GM12801 (cell line): ENCODE results near the gene PIGN.

Source experiments
- TF ChIP-seq, protein P1 (sequence below): IDR thresholded peaks from one replicate; pipeline ENCODE4 v1.5.1; 2011; ENCODE audit warnings: control low read depth; ENCODE audit not compliant: insufficient read length; ENCODE audit errors: extremely low read depth

PIGN gene

GRCh38 chr18:62073461-62074281 lies 113.2 kb downstream of the PIGN start:
- TF ChIP-seq, protein P1, sequence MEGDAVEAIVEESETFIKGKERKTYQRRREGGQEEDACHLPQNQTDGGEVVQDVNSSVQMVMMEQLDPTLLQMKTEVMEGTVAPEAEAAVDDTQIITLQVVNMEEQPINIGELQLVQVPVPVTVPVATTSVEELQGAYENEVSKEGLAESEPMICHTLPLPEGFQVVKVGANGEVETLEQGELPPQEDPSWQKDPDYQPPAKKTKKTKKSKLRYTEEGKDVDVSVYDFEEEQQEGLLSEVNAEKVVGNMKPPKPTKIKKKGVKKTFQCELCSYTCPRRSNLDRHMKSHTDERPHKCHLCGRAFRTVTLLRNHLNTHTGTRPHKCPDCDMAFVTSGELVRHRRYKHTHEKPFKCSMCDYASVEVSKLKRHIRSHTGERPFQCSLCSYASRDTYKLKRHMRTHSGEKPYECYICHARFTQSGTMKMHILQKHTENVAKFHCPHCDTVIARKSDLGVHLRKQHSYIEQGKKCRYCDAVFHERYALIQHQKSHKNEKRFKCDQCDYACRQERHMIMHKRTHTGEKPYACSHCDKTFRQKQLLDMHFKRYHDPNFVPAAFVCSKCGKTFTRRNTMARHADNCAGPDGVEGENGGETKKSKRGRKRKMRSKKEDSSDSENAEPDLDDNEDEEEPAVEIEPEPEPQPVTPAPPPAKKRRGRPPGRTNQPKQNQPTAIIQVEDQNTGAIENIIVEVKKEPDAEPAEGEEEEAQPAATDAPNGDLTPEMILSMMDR = no peak

DNA sequence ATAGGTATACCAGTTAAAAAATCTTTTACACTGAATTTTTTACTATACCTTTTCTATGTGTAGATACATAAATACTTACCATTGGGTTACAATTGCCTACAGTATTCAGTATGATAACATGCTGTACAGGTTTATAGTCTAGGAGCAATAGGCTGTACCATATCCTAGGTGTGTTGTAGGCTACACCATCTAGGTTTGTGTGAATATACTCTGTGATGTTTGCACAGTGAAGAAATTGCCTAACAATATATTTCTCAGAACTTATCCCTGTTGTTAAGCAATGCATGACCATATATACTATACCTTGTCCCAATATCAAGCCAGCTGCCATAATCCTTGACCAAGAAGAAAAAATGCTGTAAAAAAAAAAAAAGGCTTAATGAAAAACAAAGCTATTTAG lies 114.5 kb downstream of the PIGN start:
- TF ChIP-seq, protein P1 = no peak

GRCh38 chr18:62071071-62071470 lies 115.8 kb downstream of the PIGN start:
- TF ChIP-seq, protein P1 = no peak

DNA sequence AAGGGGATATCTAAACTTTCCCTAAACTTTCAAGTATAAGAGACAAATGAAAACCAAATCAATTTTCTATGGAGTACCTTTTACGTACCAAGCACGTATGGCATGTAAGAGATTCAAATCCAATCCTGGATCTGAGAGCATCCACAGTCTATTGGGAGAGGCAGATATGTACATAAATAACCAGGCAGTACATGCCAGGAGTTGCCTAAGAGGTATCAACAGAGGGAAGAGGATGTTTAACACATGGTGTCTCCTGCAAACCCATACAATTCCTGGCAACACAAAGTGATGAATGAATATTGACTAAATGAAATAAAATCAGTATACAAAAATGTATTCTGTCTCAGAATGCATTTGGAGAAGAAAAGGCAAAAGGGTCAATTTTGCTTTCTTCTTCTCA lies 116.6 kb downstream of the PIGN start:
- TF ChIP-seq, protein P1 = no peak

- TF ChIP-seq, protein P1 = no peak
Measured at GRCh38 chr18:62069556-62069955, 117.3 kb downstream of the PIGN start.

DNA sequence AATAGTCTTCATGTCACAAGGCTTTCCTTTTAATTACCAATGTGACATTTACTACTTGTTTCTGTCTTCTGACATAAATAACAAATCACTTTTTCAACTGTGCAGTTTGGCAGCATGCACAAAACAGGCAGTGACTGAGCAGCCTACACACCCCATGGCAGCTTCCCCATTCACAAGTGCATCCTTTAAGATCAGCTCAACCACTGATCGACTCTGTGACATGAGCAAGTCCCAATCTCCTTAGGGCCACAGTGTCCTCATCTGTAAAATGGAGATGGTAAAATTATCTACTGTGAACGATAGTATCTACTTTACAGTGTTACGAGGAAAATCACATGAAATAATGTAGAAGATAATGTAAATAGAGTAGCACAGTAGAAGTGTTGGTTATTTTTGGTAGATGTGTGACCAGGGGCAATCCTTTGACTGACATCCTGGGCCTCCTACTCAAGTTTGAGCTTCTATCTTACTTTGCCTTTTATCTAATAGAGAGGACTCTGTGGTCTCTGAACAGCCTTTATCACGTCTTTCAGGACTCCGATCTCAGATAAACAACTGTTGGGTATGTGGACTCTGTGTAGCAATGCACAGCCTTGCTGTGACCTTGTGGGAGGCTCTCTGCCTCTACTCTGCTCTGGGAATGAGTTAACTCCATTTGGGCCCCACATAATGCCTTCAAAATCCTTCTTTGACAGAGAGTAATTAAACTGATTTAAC lies 120.6 kb downstream of the PIGN start:
- TF ChIP-seq, protein P1 = no peak

DNA sequence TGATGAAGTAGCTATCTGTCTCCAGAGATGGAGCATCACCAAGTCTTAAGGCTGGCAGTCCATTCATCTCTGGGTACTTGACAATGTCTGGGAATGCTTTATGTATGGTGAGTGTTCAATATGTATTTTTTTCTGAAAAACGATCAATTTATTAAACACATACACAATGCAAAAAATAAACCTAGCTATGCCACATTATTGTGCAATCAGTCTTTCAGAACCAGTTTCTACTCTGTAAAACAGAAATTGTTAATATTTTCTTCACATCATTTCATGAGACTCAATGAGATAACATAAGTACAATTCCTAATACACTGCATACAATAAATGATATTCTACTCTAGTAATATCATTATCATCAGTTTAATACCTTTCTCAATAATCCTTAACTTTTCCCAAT lies 122.5 kb downstream of the PIGN start:
- TF ChIP-seq, protein P1 = no peak
